ENCODE results near the gene ERF. TPM values are rescaled to one million over a fixed set of nuclear protein-coding genes. Genes with fewer than 3 reads are reported as not detected.

Gene ERF
- total RNA-seq, 1 experiment from 2014 or later = 79.1 TPM

GRCh38 chr19:42270346-42271044, 15.6 kb upstream of the ERF start:
- Histone ChIP-seq H3K9me2 (ENCODE audit: insufficient read depth) (no peaks in the 10 kb centered on the region), H3K27ac (peak overlapping the region; percentile 46; the same call in 1 of the 2 replicates), H3K4me2 (peak overlapping the region; percentile 98), H3K27me3 (ENCODE audit: insufficient read depth, low read depth) (no peaks in the 10 kb centered on the region), H3K9me3 (ENCODE audit: insufficient read depth, low read depth) (no peaks in the 10 kb centered on the region), H2AFZ (no peak overlapping the region), H3K36me3 (ENCODE audit: low read depth) (no peaks in the 10 kb centered on the region), H3K79me2 (ENCODE audit: low read depth) (peaks cover 19% of the 10 kb centered on the region), H3K4me1 (replicated peaks; ENCODE audit: insufficient read depth) (peaks cover 20% of the 10 kb centered on the region), H3K4me3 (peak overlapping the region; percentile 57; the same call in 1 of the 2 replicates), H3F3A (ENCODE audit: insufficient read depth, low read depth) (no peaks in the 10 kb centered on the region; the same call in 1 of the 2 replicates), H4K20me1 (ENCODE audit: insufficient read depth) (no peaks in the 10 kb centered on the region; the same call in 1 of the 2 replicates)
- TF ChIP-seq EZH2 (IDR thresholded peaks at IDR 0.05; ENCODE audit: low read depth) = no peak
- TF ChIP-seq CTCF (conservative IDR thresholded peaks at IDR 0.05) = no peak
- CTCF ChIA-PET = interaction anchor here (0.5 kb wide), 1 partner anchor 12 kb away, joined by 13 read pairs; no protein-coding TSS in a partner anchor
- BruUV-seq (replicated peaks) = no TSS peak
- peak; percentile 56 to 59 for DNase-seq
- intact Hi-C loops (cut with micrococcal nuclease; ENCODE audit: unreplicated experiment) = no loop called here
- POLR2A ChIA-PET (ENCODE audit: unreplicated experiment) = interaction anchor here (0.6 to 1.4 kb wide), 2 partner anchors 9 to 28 kb away, joined by 3 to 7 read pairs; partner anchors contain the start of gene GSK3A

- BruUV-seq (replicated peaks) = TSS peak; percentile 75
- no peaks in the 10 kb centered on the region for H3K9me3 ChIP-seq (ENCODE audit: insufficient read depth, low read depth)
- peak overlapping the region; percentile 57 for H3K4me3 ChIP-seq
- H3K79me2 ChIP-seq (ENCODE audit: low read depth) = peaks cover 19% of the 10 kb centered on the region
- DNase-seq = no peak
- no peaks in the 10 kb centered on the region; the same call in 1 of the 2 replicates for H4K20me1 ChIP-seq (ENCODE audit: insufficient read depth)
- peaks cover 20% of the 10 kb centered on the region for H3K4me1 ChIP-seq (replicated peaks; ENCODE audit: insufficient read depth)
- H3K4me2 ChIP-seq = peak overlapping the region; percentile 98
- H3K9me2 ChIP-seq (ENCODE audit: insufficient read depth) = no peaks in the 10 kb centered on the region
- 0 out of 2 replicates have a peak overlapping the region, but pooled peaks have one; percentile 8 for H2AFZ ChIP-seq
- CTCF ChIA-PET = interaction anchor here (0.5 to 0.8 kb wide), 2 partner anchors 11 to 834 kb away, joined by 3 to 13 read pairs; no protein-coding TSS in a partner anchor
- intact Hi-C loops (cut with micrococcal nuclease; ENCODE audit: unreplicated experiment) = no loop called here
- H3K36me3 ChIP-seq (ENCODE audit: low read depth) = no peaks in the 10 kb centered on the region
- no peaks in the 10 kb centered on the region for H3K27me3 ChIP-seq (ENCODE audit: insufficient read depth, low read depth)
- peak overlapping the region; percentile 46; the same call in 1 of the 2 replicates for H3K27ac ChIP-seq
- POLR2A ChIA-PET (ENCODE audit: unreplicated experiment) = interaction anchor here (1.4 kb wide), 1 partner anchor 27 kb away, joined by 7 read pairs; the partner anchor contains the start of gene GSK3A
- no peak for TF ChIP-seq EZH2 (IDR thresholded peaks at IDR 0.05; ENCODE audit: low read depth)
- no peak for TF ChIP-seq CTCF (conservative IDR thresholded peaks at IDR 0.05)
- H3F3A ChIP-seq (ENCODE audit: insufficient read depth, low read depth) = no peaks in the 10 kb centered on the region; the same call in 1 of the 2 replicates
Measured at GRCh38 chr19:42269478-42270345, 14.8 kb upstream of the ERF start.

Measured in PC-9 (cell line).